GM23338 (cell line): Measurements from ENCODE around the gene OVCH1.

Experiments used
- CTCF ChIP-seq, 2 experiments: fragments of 200-600 bp in 1 of 2; sonication (generic) in 1 of 2; conservative IDR thresholded peaks; 2 replicates each; pipeline versions ENCODE4 v1.5.1 to v1.6.1; 2016 to 2017; ENCODE audit warnings: antibody characterized with exemption in 2 of 2, low read depth in 2 of 2, mild to moderate bottlenecking in 2 of 2, moderate library complexity in 1 of 2
- EZH2 ChIP-seq: fragments of 200-600 bp; sonication (generic); IDR thresholded peaks from one replicate; pipeline ENCODE4 v1.8.0; 2017; ENCODE audit warnings: antibody characterized with exemption, mild to moderate bottlenecking, low read depth; ENCODE audit not compliant: unreplicated experiment
- EZH2phosphoT487 ChIP-seq: fragments of 200-600 bp; sonication (generic); IDR thresholded peaks from one replicate; pipeline ENCODE4 v1.8.1; 2018; ENCODE audit warnings: antibody characterized with exemption; ENCODE audit not compliant: unreplicated experiment
- JUNB ChIP-seq: IDR thresholded peaks from one replicate; pipeline ENCODE4 v1.6.1; 2016; ENCODE audit warnings: antibody characterized with exemption; ENCODE audit not compliant: unreplicated experiment
- NANOG ChIP-seq: IDR thresholded peaks from 2 replicates; pipeline ENCODE4 v1.6.1; 2016; ENCODE audit warnings: antibody characterized with exemption, borderline replicate concordance
- POLR2AphosphoS5 ChIP-seq: IDR thresholded peaks from 2 replicates; pipeline ENCODE4 v1.6.1; 2016; ENCODE audit warnings: antibody characterized with exemption, low read depth
- STAT1 ChIP-seq: IDR thresholded peaks from one replicate; pipeline ENCODE4 v1.6.1; 2016; ENCODE audit warnings: antibody characterized with exemption; ENCODE audit not compliant: unreplicated experiment
- ZNF114 ChIP-seq: fragments of 250-450 bp; sonication (Bioruptor Pico); IDR thresholded peaks from 2 replicates; pipeline ENCODE4 v1.5.0; 2020; ENCODE audit warnings: mild to moderate bottlenecking, moderate library complexity
- TF ChIP-seq, protein P1 (sequence below): fragments of 250-450 bp; sonication (Bioruptor Pico); IDR thresholded peaks from 2 replicates; pipeline ENCODE4 v1.5.0; 2020; ENCODE audit warnings: mild to moderate bottlenecking, moderate library complexity

GRCh38 chr12:29521951-29522350 lies 24.5 kb upstream of the OVCH1 start:
- TF ChIP-seq POLR2AphosphoS5 (no peak), EZH2phosphoT487 (no peak), CTCF (conservative IDR thresholded peaks at IDR 0.05; ENCODE audit: low read depth in 2 of 2) (no peak), EZH2 (no peak), JUNB (no peak), NANOG (no peak), STAT1 (no peak), ZNF114 (CRISPR knock-in tag) (no peak)
- TF ChIP-seq, protein P1, sequence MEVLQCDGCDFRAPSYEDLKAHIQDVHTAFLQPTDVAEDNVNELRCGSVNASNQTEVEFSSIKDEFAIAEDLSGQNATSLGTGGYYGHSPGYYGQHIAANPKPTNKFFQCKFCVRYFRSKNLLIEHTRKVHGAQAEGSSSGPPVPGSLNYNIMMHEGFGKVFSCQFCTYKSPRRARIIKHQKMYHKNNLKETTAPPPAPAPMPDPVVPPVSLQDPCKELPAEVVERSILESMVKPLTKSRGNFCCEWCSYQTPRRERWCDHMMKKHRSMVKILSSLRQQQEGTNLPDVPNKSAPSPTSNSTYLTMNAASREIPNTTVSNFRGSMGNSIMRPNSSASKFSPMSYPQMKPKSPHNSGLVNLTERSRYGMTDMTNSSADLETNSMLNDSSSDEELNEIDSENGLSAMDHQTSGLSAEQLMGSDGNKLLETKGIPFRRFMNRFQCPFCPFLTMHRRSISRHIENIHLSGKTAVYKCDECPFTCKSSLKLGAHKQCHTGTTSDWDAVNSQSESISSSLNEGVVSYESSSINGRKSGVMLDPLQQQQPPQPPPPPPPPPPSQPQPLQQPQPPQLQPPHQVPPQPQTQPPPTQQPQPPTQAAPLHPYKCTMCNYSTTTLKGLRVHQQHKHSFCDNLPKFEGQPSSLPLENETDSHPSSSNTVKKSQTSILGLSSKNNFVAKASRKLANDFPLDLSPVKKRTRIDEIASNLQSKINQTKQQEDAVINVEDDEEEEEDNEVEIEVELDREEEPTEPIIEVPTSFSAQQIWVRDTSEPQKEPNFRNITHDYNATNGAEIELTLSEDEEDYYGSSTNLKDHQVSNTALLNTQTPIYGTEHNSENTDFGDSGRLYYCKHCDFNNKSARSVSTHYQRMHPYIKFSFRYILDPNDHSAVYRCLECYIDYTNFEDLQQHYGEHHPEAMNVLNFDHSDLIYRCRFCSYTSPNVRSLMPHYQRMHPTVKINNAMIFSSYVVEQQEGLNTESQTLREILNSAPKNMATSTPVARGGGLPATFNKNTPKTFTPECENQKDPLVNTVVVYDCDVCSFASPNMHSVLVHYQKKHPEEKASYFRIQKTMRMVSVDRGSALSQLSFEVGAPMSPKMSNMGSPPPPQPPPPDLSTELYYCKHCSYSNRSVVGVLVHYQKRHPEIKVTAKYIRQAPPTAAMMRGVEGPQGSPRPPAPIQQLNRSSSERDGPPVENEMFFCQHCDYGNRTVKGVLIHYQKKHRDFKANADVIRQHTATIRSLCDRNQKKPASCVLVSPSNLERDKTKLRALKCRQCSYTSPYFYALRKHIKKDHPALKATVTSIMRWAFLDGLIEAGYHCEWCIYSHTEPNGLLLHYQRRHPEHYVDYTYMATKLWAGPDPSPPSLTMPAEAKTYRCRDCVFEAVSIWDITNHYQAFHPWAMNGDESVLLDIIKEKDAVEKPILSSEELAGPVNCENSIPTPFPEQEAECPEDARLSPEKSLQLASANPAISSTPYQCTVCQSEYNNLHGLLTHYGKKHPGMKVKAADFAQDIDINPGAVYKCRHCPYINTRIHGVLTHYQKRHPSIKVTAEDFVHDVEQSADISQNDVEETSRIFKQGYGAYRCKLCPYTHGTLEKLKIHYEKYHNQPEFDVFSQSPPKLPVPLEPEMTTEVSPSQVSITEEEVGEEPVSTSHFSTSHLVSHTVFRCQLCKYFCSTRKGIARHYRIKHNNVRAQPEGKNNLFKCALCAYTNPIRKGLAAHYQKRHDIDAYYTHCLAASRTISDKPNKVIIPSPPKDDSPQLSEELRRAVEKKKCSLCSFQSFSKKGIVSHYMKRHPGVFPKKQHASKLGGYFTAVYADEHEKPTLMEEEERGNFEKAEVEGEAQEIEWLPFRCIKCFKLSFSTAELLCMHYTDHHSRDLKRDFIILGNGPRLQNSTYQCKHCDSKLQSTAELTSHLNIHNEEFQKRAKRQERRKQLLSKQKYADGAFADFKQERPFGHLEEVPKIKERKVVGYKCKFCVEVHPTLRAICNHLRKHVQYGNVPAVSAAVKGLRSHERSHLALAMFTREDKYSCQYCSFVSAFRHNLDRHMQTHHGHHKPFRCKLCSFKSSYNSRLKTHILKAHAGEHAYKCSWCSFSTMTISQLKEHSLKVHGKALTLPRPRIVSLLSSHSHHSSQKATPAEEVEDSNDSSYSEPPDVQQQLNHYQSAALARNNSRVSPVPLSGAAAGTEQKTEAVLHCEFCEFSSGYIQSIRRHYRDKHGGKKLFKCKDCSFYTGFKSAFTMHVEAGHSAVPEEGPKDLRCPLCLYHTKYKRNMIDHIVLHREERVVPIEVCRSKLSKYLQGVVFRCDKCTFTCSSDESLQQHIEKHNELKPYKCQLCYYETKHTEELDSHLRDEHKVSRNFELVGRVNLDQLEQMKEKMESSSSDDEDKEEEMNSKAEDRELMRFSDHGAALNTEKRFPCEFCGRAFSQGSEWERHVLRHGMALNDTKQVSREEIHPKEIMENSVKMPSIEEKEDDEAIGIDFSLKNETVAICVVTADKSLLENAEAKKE (CRISPR knock-in tag), result no peak
